Measurements from ENCODE around the gene THBS2. TPM values are rescaled to one million over a fixed set of nuclear protein-coding genes. Genes with fewer than 3 reads are reported as not detected.
"Not testable (repeated sequence)": the region's sequence is repeated elsewhere in the genome, so short reads cannot be mapped to it uniquely, and the experiment has no call there.

Gene THBS2
- total RNA-seq, 1 donor from 2014 or later, result 0.23 TPM

DNA sequence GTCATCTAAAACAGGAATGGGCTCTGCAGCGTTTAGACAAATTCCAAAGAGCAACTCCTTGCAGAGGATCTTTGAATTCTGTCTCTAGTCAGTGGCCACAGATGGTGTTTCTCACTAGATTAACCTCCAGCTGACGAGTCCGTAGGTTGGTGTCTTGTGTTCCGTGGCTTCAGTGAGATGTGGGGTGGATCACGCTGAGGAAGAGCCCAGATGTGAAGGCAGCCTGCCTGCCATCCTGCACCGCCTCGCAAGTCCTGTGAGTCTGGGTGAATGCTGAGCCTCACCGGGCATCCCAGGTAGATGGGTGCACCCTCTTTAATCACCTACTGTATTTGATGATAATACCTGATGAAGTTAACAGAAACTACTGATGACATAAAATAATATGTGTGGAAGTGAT lies 70.4 kb downstream of the THBS2 start:
- TF ChIP-seq, protein P1, sequence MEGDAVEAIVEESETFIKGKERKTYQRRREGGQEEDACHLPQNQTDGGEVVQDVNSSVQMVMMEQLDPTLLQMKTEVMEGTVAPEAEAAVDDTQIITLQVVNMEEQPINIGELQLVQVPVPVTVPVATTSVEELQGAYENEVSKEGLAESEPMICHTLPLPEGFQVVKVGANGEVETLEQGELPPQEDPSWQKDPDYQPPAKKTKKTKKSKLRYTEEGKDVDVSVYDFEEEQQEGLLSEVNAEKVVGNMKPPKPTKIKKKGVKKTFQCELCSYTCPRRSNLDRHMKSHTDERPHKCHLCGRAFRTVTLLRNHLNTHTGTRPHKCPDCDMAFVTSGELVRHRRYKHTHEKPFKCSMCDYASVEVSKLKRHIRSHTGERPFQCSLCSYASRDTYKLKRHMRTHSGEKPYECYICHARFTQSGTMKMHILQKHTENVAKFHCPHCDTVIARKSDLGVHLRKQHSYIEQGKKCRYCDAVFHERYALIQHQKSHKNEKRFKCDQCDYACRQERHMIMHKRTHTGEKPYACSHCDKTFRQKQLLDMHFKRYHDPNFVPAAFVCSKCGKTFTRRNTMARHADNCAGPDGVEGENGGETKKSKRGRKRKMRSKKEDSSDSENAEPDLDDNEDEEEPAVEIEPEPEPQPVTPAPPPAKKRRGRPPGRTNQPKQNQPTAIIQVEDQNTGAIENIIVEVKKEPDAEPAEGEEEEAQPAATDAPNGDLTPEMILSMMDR (IDR thresholded peaks at IDR 0.05; ENCODE audit: unreplicated experiment), result no peak
- Mint-ChIP-seq H3K36me3 (ENCODE audit: low read depth, unreplicated experiment) (no peaks in the 10 kb centered on the region), H3K27ac (ENCODE audit: unreplicated experiment) (no peak overlapping the region), H3K27me3 (ENCODE audit: unreplicated experiment) (peaks cover under 1% of the 10 kb centered on the region), H3K4me3 (ENCODE audit: unreplicated experiment) (no peak overlapping the region), H3K9me3 (ENCODE audit: unreplicated experiment) (no peaks in the 10 kb centered on the region), H3K4me1 (ENCODE audit: unreplicated experiment) (no peaks in the 10 kb centered on the region)
- DNase-seq (ENCODE audit: low spot score), result no peak

DNA sequence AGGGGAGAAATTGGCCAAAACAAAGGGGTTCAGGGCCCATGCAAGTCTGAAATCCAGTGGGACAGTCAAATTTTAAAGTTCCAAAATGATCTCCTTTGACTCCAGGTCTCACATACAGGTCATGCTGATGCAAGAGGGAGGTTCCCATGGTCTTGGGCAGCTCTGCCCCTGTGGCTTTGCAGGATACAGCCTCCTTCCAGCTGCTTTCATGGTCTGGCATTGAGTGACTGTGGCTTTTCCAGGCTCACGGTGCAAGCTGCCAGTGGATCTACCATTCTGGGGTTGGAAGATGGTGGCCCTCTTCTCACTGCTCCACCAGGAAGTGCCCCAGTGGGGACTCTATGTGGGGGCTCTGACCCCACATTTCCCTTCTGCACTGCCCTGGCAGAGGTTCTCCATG lies 73.8 kb downstream of the THBS2 start:
- not testable (repeated sequence) for DNase-seq (ENCODE audit: low spot score); H3K9me3 Mint-ChIP-seq (ENCODE audit: unreplicated experiment); H3K4me3 Mint-ChIP-seq (ENCODE audit: unreplicated experiment); H3K4me1 Mint-ChIP-seq (ENCODE audit: unreplicated experiment); H3K36me3 Mint-ChIP-seq (ENCODE audit: low read depth, unreplicated experiment); H3K27ac Mint-ChIP-seq (ENCODE audit: unreplicated experiment); H3K27me3 Mint-ChIP-seq (ENCODE audit: unreplicated experiment)

DNA sequence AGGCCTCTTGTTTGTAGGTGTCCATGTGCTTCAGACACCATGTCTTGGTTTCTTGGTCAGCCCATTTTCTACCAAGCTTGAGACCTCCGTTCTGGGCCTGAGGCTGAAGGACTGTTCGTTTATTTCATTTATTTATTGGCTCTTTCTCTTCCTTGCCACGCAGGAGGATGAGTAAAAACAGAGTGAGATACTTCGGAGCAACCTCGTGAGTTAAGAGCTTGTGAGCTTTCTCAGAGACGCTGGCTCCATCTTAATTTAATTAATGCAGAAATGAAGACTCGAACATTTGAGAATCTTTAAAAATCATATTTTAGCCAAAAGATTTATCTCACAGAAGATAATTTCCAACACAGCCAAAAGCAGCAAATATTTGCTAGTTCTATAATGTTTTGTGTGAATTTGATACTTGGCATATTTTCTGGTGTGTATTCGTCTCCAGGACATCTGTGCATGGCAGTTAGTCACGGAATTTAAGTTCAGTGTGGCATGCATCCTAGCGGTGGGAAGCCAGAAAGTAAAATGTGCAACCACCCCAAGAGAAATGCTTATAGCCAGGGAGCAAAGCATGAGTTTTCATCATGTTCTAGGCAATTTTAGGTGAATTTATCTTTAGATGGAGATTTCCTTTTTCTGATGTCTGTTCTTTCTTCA lies 76.0 kb downstream of the THBS2 start:
- H3K36me3 Mint-ChIP-seq (ENCODE audit: low read depth, unreplicated experiment), result no peaks in the 10 kb centered on the region
- no peak overlapping the region for H3K4me3 Mint-ChIP-seq (ENCODE audit: unreplicated experiment)
- H3K4me1 Mint-ChIP-seq (ENCODE audit: unreplicated experiment), result no peaks in the 10 kb centered on the region
- DNase-seq (ENCODE audit: low spot score), result no peak
- no peaks in the 10 kb centered on the region for H3K9me3 Mint-ChIP-seq (ENCODE audit: unreplicated experiment)
- TF ChIP-seq, protein P1 (IDR thresholded peaks at IDR 0.05; ENCODE audit: unreplicated experiment), result no peak
- H3K27ac Mint-ChIP-seq (ENCODE audit: unreplicated experiment), result no peak overlapping the region
- no peaks in the 10 kb centered on the region for H3K27me3 Mint-ChIP-seq (ENCODE audit: unreplicated experiment)

DNA sequence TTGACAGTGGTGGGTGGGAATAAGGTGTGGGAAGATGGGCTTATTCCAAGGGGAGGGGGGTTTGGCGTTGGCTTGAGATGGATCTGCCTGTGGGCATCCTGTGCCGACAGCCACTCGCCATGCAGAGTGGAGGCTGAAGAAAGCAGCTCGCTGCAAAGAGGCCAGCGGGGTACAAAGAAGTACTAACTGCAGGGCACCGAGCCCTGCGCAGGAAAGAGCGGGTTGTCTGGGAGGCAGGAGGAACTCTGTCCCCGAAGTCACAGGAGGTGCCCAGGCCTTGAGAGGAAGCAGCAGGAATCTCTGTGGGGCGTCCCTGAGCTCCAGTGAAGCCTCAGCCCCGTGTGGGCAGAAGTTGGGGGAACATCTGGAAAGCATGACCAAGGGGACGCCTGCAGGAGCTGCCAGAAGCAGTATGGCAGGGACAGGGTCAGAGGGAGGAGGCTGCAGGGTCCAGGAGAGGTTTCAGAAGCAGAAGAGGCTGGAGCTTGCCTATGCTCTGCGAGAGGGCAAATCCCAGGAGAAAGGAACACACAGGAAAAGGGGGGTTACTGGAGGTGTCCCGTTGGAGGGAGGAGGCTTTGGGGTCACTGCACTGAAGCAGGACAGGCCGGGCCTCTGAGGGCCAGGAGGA lies 77.2 kb downstream of the THBS2 start:
- no peak overlapping the region for H3K4me3 Mint-ChIP-seq (ENCODE audit: unreplicated experiment)
- no peaks in the 10 kb centered on the region for H3K27me3 Mint-ChIP-seq (ENCODE audit: unreplicated experiment)
- TF ChIP-seq, protein P1 (IDR thresholded peaks at IDR 0.05; ENCODE audit: unreplicated experiment), result no peak
- no peaks in the 10 kb centered on the region for H3K4me1 Mint-ChIP-seq (ENCODE audit: unreplicated experiment)
- no peaks in the 10 kb centered on the region for H3K36me3 Mint-ChIP-seq (ENCODE audit: low read depth, unreplicated experiment)
- H3K9me3 Mint-ChIP-seq (ENCODE audit: unreplicated experiment), result no peaks in the 10 kb centered on the region
- no peak for DNase-seq (ENCODE audit: low spot score)
- no peak overlapping the region for H3K27ac Mint-ChIP-seq (ENCODE audit: unreplicated experiment)

DNA sequence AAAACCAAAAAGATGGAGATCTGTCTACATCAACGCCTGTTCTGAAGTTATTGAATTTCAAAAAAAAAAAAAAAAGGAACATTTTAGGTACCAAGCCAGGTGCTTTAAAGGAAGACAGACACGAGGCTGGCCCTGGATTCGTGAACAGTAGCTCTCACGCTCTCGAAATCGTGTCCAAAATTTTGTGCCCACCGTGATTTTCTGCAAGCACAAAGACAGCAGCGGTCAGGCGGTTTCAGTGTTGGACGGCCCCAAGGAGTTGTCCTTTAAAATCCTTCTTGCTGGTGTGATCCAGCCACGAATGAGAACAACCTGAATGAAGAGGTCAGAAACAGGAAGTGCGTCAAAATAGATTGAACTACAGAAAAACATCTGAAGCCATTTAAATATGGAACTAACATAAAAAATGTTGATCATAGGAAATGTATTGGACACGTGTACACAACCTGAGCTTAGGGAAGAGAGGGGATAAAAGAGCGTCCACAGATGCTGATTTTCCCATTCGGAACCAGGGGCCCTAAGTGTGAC lies 78.2 kb downstream of the THBS2 start:
- TF ChIP-seq, protein P1 (IDR thresholded peaks at IDR 0.05; ENCODE audit: unreplicated experiment), result no peak
- no peak overlapping the region for H3K27ac Mint-ChIP-seq (ENCODE audit: unreplicated experiment)
- H3K4me1 Mint-ChIP-seq (ENCODE audit: unreplicated experiment), result no peaks in the 10 kb centered on the region
- H3K4me3 Mint-ChIP-seq (ENCODE audit: unreplicated experiment), result no peak overlapping the region
- no peak for DNase-seq (ENCODE audit: low spot score)
- no peaks in the 10 kb centered on the region for H3K27me3 Mint-ChIP-seq (ENCODE audit: unreplicated experiment)
- H3K9me3 Mint-ChIP-seq (ENCODE audit: unreplicated experiment), result no peaks in the 10 kb centered on the region
- H3K36me3 Mint-ChIP-seq (ENCODE audit: low read depth, unreplicated experiment), result no peaks in the 10 kb centered on the region

All from endothelial cell (in vitro differentiated cells).